Astrocyte (in vitro differentiated cells and primary cell): ENCODE measurements around the gene KANSL1L. TPM values are rescaled to one million over a fixed set of nuclear protein-coding genes. Genes with fewer than 3 reads are reported as not detected.

Source experiments
- DNase-seq: peaks from one replicate; pipeline ENCODE4 v3.0.0-alpha.2; 2010; ENCODE audit warnings: low read depth
- FAIRE-seq: peaks from 2 replicates; lab custom pipeline; 2011; peaks lifted over from hg19 to GRCh38; lab: Jason Lieb, UNC
- H2AFZ ChIP-seq: 2 replicates; pipeline ENCODE4 v1.6.0; 2012; ENCODE audit warnings: low read depth, low read length, inconsistent platforms
- H3K27ac ChIP-seq: 2 replicates; pipeline ENCODE4 v1.5.1; 2011; ENCODE audit warnings: low read depth, low read length, inconsistent platforms
- H3K27me3 ChIP-seq: 2 replicates; pipeline ENCODE4 v1.6.0; 2011; ENCODE audit warnings: low read length, inconsistent platforms; ENCODE audit not compliant: insufficient read depth
- H3K36me3 ChIP-seq: 2 replicates; pipeline ENCODE4 v1.5.1; 2011; ENCODE audit warnings: low read length, inconsistent platforms; ENCODE audit not compliant: insufficient read depth
- H3K4me1 ChIP-seq: 2 replicates; pipeline ENCODE4 v1.5.1; 2011; ENCODE audit warnings: low read length, inconsistent platforms; ENCODE audit not compliant: insufficient read depth
- H3K4me2 ChIP-seq: 2 replicates; pipeline ENCODE4 v1.6.0; 2012; ENCODE audit warnings: low read length, inconsistent platforms
- H3K4me3 ChIP-seq: 2 replicates; pipeline ENCODE4 v1.5.1; 2011; ENCODE audit warnings: low read depth, mild to moderate bottlenecking, low read length, inconsistent platforms; ENCODE audit not compliant: insufficient read depth
- H3K79me2 ChIP-seq: 2 replicates; pipeline ENCODE4 v1.6.0; 2012; ENCODE audit warnings: mild to moderate bottlenecking, low read length, inconsistent platforms; ENCODE audit not compliant: insufficient read depth
- H3K9ac ChIP-seq: 2 replicates; pipeline ENCODE4 v1.6.0; 2012; ENCODE audit warnings: mild to moderate bottlenecking, low read length, inconsistent platforms
- H3K9me3 ChIP-seq: 2 replicates; pipeline ENCODE4 v1.5.1; 2012; ENCODE audit warnings: low read depth, mild to moderate bottlenecking, low read length, inconsistent platforms; ENCODE audit not compliant: insufficient read depth
- H4K20me1 ChIP-seq: 2 replicates; pipeline ENCODE4 v1.6.0; 2012; ENCODE audit warnings: low read length, inconsistent platforms; ENCODE audit not compliant: insufficient read depth
- H3K27ac Mint-ChIP-seq: one replicate; pipeline ENCODE4 v1.8.0; 2021; ENCODE audit warnings: mild to moderate bottlenecking, mixed read lengths; ENCODE audit not compliant: unreplicated experiment
- H3K27me3 Mint-ChIP-seq: one replicate; pipeline ENCODE4 v1.8.0; 2021; ENCODE audit warnings: low read depth, mixed read lengths; ENCODE audit not compliant: unreplicated experiment
- H3K36me3 Mint-ChIP-seq: one replicate; pipeline ENCODE4 v1.8.0; 2021; ENCODE audit warnings: low read depth, mixed read lengths; ENCODE audit not compliant: unreplicated experiment
- H3K4me1 Mint-ChIP-seq: one replicate; pipeline ENCODE4 v1.8.0; 2021; ENCODE audit warnings: low read depth, mixed read lengths; ENCODE audit not compliant: unreplicated experiment
- H3K4me3 Mint-ChIP-seq: one replicate; pipeline ENCODE4 v1.8.0; 2021; ENCODE audit warnings: mild to moderate bottlenecking, moderate library complexity, mixed read lengths; ENCODE audit not compliant: unreplicated experiment
- H3K9me3 Mint-ChIP-seq: one replicate; pipeline ENCODE4 v1.8.0; 2021; ENCODE audit warnings: mild to moderate bottlenecking, mixed read lengths; ENCODE audit not compliant: unreplicated experiment
- EZH2 ChIP-seq: IDR thresholded peaks from 2 replicates; pipeline ENCODE4 v1.6.1; 2012; ENCODE audit warnings: mild to moderate bottlenecking, low read length, inconsistent platforms; ENCODE audit not compliant: insufficient read depth
- total RNA-seq: library from RNA; stranded (reverse); gene quantifications from 2 replicates; pipeline ENCODE4 v1.2.1, GENCODE V29; 2021
- TF ChIP-seq, protein P1 (sequence below): IDR thresholded peaks from 2 replicates; pipeline ENCODE4 v1.5.1; 2011; ENCODE audit warnings: low read depth, mild to moderate bottlenecking, inconsistent platforms, low read length, moderate library complexity; ENCODE audit not compliant: insufficient read depth

KANSL1L gene
- total RNA-seq, 1 donor from 2014 or later: 7.5 TPM

DNA sequence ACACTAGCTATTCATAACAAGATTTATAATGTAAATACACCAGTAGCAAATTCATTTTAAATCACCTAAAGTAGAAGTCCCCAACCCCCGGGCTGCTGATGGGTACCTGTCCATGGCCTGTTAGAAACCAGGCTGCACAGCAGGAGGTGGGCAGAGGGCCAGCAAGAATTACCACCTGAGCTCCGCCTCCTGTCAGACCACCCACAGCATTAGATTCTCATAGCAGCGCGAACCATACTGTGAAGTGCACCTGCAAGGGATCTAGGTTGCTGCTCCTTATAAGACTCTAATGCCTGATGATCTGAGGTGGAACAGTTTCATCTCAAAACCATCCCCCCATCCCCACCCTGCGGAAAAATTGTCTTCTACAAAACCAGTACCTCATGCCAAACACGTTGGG lies 71.3 kb downstream of the KANSL1L start:
- H3K36me3 Mint-ChIP-seq: no peaks in the 10 kb centered on the region
- H3K4me3 ChIP-seq: no peak overlapping the region
- H2AFZ ChIP-seq: no peak overlapping the region
- no peaks in the 10 kb centered on the region for H3K27me3 Mint-ChIP-seq
- H3K4me3 Mint-ChIP-seq: no peak overlapping the region
- H3K9me3 ChIP-seq: no peaks in the 10 kb centered on the region
- no peak overlapping the region for H3K27ac Mint-ChIP-seq
- no peaks in the 10 kb centered on the region for H3K36me3 ChIP-seq
- no peak overlapping the region for H3K9ac ChIP-seq
- no peaks in the 10 kb centered on the region for H3K79me2 ChIP-seq
- FAIRE-seq (no peak), DNase-seq (no peak)
- no peaks in the 10 kb centered on the region for H3K9me3 Mint-ChIP-seq
- H3K4me2 ChIP-seq: no peak overlapping the region
- no peaks in the 10 kb centered on the region for H4K20me1 ChIP-seq
- no peak overlapping the region for H3K27ac ChIP-seq
- H3K4me1 ChIP-seq: no peaks in the 10 kb centered on the region
- no peaks in the 10 kb centered on the region for H3K27me3 ChIP-seq
- TF ChIP-seq, protein P1, sequence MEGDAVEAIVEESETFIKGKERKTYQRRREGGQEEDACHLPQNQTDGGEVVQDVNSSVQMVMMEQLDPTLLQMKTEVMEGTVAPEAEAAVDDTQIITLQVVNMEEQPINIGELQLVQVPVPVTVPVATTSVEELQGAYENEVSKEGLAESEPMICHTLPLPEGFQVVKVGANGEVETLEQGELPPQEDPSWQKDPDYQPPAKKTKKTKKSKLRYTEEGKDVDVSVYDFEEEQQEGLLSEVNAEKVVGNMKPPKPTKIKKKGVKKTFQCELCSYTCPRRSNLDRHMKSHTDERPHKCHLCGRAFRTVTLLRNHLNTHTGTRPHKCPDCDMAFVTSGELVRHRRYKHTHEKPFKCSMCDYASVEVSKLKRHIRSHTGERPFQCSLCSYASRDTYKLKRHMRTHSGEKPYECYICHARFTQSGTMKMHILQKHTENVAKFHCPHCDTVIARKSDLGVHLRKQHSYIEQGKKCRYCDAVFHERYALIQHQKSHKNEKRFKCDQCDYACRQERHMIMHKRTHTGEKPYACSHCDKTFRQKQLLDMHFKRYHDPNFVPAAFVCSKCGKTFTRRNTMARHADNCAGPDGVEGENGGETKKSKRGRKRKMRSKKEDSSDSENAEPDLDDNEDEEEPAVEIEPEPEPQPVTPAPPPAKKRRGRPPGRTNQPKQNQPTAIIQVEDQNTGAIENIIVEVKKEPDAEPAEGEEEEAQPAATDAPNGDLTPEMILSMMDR: no peak
- TF ChIP-seq EZH2: no peak
- no peaks in the 10 kb centered on the region for H3K4me1 Mint-ChIP-seq

GRCh38 chr2:210094787-210095186 lies 76.4 kb downstream of the KANSL1L start:
- Mint-ChIP-seq H3K4me1 (peaks cover 2% of the 10 kb centered on the region), H3K9me3 (no peaks in the 10 kb centered on the region), H3K27me3 (no peaks in the 10 kb centered on the region), H3K36me3 (no peaks in the 10 kb centered on the region), H3K4me3 (no peak overlapping the region), H3K27ac (no peak overlapping the region)
- no peak overlapping the region for H3K4me3 ChIP-seq
- no peaks in the 10 kb centered on the region for H4K20me1 ChIP-seq
- DNase-seq: no peak
- no peaks in the 10 kb centered on the region for H3K79me2 ChIP-seq
- no peaks in the 10 kb centered on the region for H3K4me1 ChIP-seq
- no peak overlapping the region for H2AFZ ChIP-seq
- H3K27ac ChIP-seq: no peak overlapping the region
- H3K4me2 ChIP-seq: no peak overlapping the region
- no peaks in the 10 kb centered on the region for H3K9me3 ChIP-seq
- no peaks in the 10 kb centered on the region for H3K36me3 ChIP-seq
- TF ChIP-seq EZH2: no peak
- TF ChIP-seq, protein P1: no peak
- H3K27me3 ChIP-seq: no peaks in the 10 kb centered on the region
- no peak for FAIRE-seq
- no peak overlapping the region for H3K9ac ChIP-seq

GRCh38 chr2:210092791-210093190 lies 78.4 kb downstream of the KANSL1L start:
- Mint-ChIP-seq H3K36me3 (no peaks in the 10 kb centered on the region), H3K27me3 (no peaks in the 10 kb centered on the region), H3K4me1 (peaks cover 2% of the 10 kb centered on the region), H3K4me3 (no peak overlapping the region), H3K9me3 (no peaks in the 10 kb centered on the region), H3K27ac (no peak overlapping the region)
- Histone ChIP-seq H4K20me1 (no peaks in the 10 kb centered on the region), H3K36me3 (no peaks in the 10 kb centered on the region), H3K4me2 (no peak overlapping the region), H2AFZ (no peak overlapping the region), H3K79me2 (no peaks in the 10 kb centered on the region), H3K27ac (no peak overlapping the region), H3K27me3 (no peaks in the 10 kb centered on the region), H3K4me1 (no peaks in the 10 kb centered on the region), H3K9me3 (no peaks in the 10 kb centered on the region), H3K4me3 (no peak overlapping the region), H3K9ac (no peak overlapping the region)
- DNase-seq: no peak
- no peak for FAIRE-seq
- TF ChIP-seq, protein P1: no peak
- no peak for TF ChIP-seq EZH2
